ENCODE results near the gene ATF2. TPM values are rescaled to one million over a fixed set of nuclear protein-coding genes. Genes with fewer than 3 reads are reported as not detected.

The ATF2 gene
- total RNA-seq, 1 donor from 2014 or later: 59.9 TPM

DNA sequence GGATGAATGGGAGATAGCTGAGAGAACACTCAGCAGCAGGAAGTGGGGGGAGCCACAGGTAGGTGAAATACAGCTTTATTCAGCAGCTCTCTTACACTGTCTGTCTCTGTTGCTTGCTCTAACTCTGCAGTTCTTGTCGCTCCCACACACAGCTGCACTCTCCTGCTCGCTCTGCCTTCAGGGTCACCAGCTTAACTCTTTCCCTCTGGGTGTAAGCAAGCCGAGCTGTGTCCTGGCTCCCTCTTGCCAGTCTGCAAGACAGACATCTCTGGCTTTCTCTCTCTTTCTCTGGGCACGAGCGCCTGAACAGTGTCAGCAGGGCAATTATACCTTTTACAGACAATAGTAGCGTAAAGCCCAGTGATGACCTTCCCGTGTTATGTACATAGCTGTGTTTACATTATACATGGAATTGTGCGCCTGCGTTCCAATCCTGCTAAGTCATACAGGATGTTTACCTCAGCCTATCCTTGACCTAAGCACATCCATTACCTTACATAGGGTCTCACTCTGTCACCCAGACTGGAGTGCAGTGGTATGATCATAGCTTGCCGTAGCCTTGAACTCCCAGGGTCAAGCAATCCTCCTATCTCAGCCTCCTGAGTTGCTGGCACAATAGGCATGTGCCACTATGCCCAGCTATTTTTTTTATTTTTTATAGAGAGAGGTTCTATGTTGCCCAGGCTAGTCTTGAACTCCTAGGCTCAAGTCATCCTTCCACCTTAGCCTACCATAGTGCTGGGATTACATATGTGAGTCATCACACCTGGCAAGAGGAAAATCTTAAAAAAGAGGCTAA lies 105.0 kb downstream of the ATF2 start:
- Mint-ChIP-seq H3K27me3 (no peaks in the 10 kb centered on the region), H3K36me3 (ENCODE audit: low read depth) (peaks cover 43% of the 10 kb centered on the region), H3K4me3 (no peak overlapping the region), H3K9me3 (no peaks in the 10 kb centered on the region), H3K4me1 (no peaks in the 10 kb centered on the region), H3K27ac (no peak overlapping the region)
- ChIA-PET CTCF (no interaction called here), POLR2A (no interaction called here)
- ATAC-seq (ENCODE audit: low read depth): no peak
- DNase-seq: no peak
- TF ChIP-seq, protein P1, sequence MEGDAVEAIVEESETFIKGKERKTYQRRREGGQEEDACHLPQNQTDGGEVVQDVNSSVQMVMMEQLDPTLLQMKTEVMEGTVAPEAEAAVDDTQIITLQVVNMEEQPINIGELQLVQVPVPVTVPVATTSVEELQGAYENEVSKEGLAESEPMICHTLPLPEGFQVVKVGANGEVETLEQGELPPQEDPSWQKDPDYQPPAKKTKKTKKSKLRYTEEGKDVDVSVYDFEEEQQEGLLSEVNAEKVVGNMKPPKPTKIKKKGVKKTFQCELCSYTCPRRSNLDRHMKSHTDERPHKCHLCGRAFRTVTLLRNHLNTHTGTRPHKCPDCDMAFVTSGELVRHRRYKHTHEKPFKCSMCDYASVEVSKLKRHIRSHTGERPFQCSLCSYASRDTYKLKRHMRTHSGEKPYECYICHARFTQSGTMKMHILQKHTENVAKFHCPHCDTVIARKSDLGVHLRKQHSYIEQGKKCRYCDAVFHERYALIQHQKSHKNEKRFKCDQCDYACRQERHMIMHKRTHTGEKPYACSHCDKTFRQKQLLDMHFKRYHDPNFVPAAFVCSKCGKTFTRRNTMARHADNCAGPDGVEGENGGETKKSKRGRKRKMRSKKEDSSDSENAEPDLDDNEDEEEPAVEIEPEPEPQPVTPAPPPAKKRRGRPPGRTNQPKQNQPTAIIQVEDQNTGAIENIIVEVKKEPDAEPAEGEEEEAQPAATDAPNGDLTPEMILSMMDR (IDR thresholded peaks at IDR 0.05): no peak
- intact Hi-C loops (cut with micrococcal nuclease): no loop called here

DNA sequence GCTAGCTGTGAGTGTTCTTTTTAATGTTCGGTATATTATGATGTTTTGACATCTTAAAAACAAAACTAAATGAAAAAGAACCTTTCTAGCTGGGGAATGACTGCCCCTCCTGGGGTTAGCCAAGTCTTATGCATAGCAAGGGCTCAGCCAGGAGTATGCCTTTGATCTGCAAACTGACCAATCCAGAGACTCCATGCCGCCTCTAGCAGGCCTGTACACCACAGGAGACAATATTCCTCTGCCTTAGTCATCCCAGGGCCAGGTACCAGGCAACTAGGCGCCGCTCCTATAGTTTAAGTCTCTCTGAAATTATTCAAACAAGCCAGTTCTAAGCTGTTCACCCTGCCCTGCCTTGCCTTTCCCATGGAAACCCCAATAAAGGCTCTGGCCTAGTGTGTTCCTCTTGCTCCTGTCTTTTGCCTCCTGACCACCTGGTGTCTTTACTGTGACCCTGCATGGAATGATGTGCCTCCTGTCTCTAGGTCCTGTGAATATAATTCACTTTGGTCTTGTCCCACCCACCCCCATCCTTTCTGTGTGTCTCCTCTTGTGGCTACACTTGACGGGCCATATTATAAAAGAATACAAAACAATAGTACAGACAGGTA lies 110.8 kb downstream of the ATF2 start:
- ChIA-PET CTCF (no interaction called here), POLR2A (no interaction called here)
- Mint-ChIP-seq H3K36me3 (ENCODE audit: low read depth) (peaks cover 9% of the 10 kb centered on the region), H3K4me1 (no peaks in the 10 kb centered on the region), H3K27me3 (no peaks in the 10 kb centered on the region), H3K27ac (no peak overlapping the region), H3K9me3 (no peaks in the 10 kb centered on the region), H3K4me3 (no peak overlapping the region)
- TF ChIP-seq, protein P1 (IDR thresholded peaks at IDR 0.05): no peak
- intact Hi-C loops (cut with micrococcal nuclease): no loop called here
- no peak for ATAC-seq (ENCODE audit: low read depth)
- no peak for DNase-seq

GRCh38 chr2:175055993-175056392 lies 112.0 kb downstream of the ATF2 start:
- Mint-ChIP-seq H3K9me3 (no peaks in the 10 kb centered on the region), H3K27ac (no peak overlapping the region), H3K4me1 (no peaks in the 10 kb centered on the region), H3K27me3 (no peaks in the 10 kb centered on the region), H3K4me3 (no peak overlapping the region), H3K36me3 (ENCODE audit: low read depth) (peaks cover 9% of the 10 kb centered on the region)
- CTCF ChIA-PET: no interaction called here
- ATAC-seq (ENCODE audit: low read depth) (no peak), DNase-seq (no peak)
- TF ChIP-seq, protein P1 (IDR thresholded peaks at IDR 0.05): no peak
- intact Hi-C loops (cut with micrococcal nuclease): no loop called here
- POLR2A ChIA-PET: no interaction called here

- intact Hi-C loops (cut with micrococcal nuclease): no loop called here
- ATAC-seq (ENCODE audit: low read depth) (no peak), DNase-seq (no peak)
- Mint-ChIP-seq H3K27me3 (no peaks in the 10 kb centered on the region), H3K36me3 (ENCODE audit: low read depth) (peaks cover 9% of the 10 kb centered on the region), H3K27ac (no peak overlapping the region), H3K4me3 (no peak overlapping the region), H3K9me3 (no peaks in the 10 kb centered on the region), H3K4me1 (no peaks in the 10 kb centered on the region)
- ChIA-PET CTCF (no interaction called here), POLR2A (no interaction called here)
- TF ChIP-seq, protein P1 (IDR thresholded peaks at IDR 0.05): no peak
Measured at GRCh38 chr2:175054340-175054739, 113.7 kb downstream of the ATF2 start.

- peaks cover 10% of the 10 kb centered on the region for H3K4me1 Mint-ChIP-seq
- no peak overlapping the region for H3K27ac Mint-ChIP-seq
- ATAC-seq (ENCODE audit: low read depth) (no peak), DNase-seq (no peak)
- POLR2A ChIA-PET: no interaction called here
- no peaks in the 10 kb centered on the region for H3K9me3 Mint-ChIP-seq
- H3K27me3 Mint-ChIP-seq: no peaks in the 10 kb centered on the region
- no peak overlapping the region for H3K4me3 Mint-ChIP-seq
- TF ChIP-seq, protein P1 (IDR thresholded peaks at IDR 0.05): no peak
- no peaks in the 10 kb centered on the region for H3K36me3 Mint-ChIP-seq (ENCODE audit: low read depth)
- intact Hi-C loops (cut with micrococcal nuclease): loop anchor here (10.0 kb wide), 1 partner anchor 1445 kb away; no protein-coding TSS in a partner anchor
- CTCF ChIA-PET: no interaction called here
Measured at GRCh38 chr2:175049661-175050060, 118.3 kb downstream of the ATF2 start.
